A549 (cell line): ENCODE data around the gene TLCD4.
A peak's percentile ranks its signal among the peaks of the same experiment; 100 is the strongest.

Source experiments
- ESRRA ChIP-seq: fragments of 150-350 bp; IDR thresholded peaks from 2 replicates; pipeline ENCODE4 v1.6.1; 2014; ENCODE audit warnings: mild to moderate bottlenecking, low read length, borderline replicate concordance
- JUN ChIP-seq, 2 experiments: fragments of >200 bp; sonication (Bioruptor Twin); formaldehyde crosslinking; IDR thresholded peaks; 2 replicates in 1 of 2; 3 replicates in 1 of 2; pipeline ENCODE4 v1.6.1; 2016 to 2017
- NR3C1 ChIP-seq: fragments of >200 bp; sonication (Bioruptor Twin); formaldehyde crosslinking; IDR thresholded peaks from 3 replicates; pipeline ENCODE4 v1.6.1; 2017
- POLR2A ChIP-seq: IDR thresholded peaks from 2 replicates; pipeline ENCODE4 v1.6.1; 2012; ENCODE audit warnings: mild to moderate bottlenecking, low read length
- RFX5 ChIP-seq: fragments of 450-650 bp; IDR thresholded peaks from 2 replicates; pipeline ENCODE4 v1.7.1; 2014; ENCODE audit warnings: antibody characterized with exemption, mild to moderate bottlenecking, moderate library complexity
- TFCP2L1 ChIP-seq: fragments of 250-450 bp; sonication (Bioruptor Pico); IDR thresholded peaks from 2 replicates; pipeline ENCODE4 v1.5.0; 2021; ENCODE audit warnings: mild to moderate bottlenecking
- TF ChIP-seq, protein P1 (sequence below): fragments of >200 bp; sonication (Bioruptor Twin); formaldehyde crosslinking; IDR thresholded peaks from 3 replicates; pipeline ENCODE4 v1.5.1; 2016

DNA sequence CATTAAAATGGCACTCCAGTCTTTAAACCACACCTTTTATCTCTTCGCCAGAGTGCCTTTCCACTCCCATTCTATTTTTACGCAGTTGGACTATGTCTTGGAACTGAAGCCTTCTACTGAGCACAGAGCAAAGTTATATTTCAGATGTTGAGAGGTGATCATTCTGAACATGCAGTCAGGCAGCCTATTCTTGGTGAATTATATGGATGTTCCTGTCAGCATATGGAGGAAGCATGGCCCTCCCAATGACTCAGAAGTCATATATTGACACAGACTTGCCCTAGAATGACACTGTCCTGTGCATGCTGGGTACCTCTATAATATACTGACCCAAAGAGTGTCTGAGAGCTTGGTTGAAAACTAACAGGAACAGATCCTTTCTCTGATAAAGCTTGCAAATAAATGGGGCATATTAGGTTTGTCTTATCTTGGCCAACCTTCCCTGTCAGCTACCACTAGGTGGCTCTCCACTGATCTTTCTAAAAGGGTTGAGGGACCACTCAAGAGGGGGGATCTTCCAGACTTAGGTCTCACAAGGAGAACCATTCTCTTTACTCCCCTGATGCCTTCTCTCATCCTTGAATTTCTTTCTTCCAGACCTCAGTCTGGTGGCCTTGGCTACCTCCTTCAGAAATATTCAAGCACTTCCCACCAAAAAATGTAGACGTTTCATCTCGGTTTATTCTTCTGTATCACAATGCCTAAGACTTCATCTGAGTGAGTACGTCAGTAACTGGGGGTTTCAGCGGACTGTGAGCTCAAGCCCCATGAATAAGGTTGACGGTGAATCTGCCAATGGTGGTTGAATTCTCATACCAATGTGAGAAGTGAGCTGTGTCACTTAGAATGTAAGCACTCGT is 32.6 kb upstream of the TLCD4 start:
- TF ChIP-seq POLR2A (no peak), TFCP2L1 (CRISPR knock-in tag) (no peak), ESRRA (no peak), RFX5 (no peak), NR3C1 (no peak), JUN (IDR thresholded peaks at IDR 0.05) (no peak)
- TF ChIP-seq, protein P1, sequence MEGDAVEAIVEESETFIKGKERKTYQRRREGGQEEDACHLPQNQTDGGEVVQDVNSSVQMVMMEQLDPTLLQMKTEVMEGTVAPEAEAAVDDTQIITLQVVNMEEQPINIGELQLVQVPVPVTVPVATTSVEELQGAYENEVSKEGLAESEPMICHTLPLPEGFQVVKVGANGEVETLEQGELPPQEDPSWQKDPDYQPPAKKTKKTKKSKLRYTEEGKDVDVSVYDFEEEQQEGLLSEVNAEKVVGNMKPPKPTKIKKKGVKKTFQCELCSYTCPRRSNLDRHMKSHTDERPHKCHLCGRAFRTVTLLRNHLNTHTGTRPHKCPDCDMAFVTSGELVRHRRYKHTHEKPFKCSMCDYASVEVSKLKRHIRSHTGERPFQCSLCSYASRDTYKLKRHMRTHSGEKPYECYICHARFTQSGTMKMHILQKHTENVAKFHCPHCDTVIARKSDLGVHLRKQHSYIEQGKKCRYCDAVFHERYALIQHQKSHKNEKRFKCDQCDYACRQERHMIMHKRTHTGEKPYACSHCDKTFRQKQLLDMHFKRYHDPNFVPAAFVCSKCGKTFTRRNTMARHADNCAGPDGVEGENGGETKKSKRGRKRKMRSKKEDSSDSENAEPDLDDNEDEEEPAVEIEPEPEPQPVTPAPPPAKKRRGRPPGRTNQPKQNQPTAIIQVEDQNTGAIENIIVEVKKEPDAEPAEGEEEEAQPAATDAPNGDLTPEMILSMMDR: peak; percentile 49
